SHP77 (cell line): ENCODE measurements around the gene NPSR1.
"Not testable (repeated sequence)": the region's sequence is repeated elsewhere in the genome, so short reads cannot be mapped to it uniquely, and the experiment has no call there.

Experiments
- DNase-seq, 2 experiments: peaks; one replicate each; lab custom pipeline; 2025; lab: John Stamatoyannopoulos, UW

NPSR1 gene

GRCh38 chr7:34837801-34838201 lies 179.8 kb downstream of the NPSR1 start:
- no peak for DNase-seq

- DNase-seq: no peak
Observed at GRCh38 chr7:34838329-34838728, 180.3 kb downstream of the NPSR1 start.

- DNase-seq: no peak
Observed at GRCh38 chr7:34839645-34840044, 181.6 kb downstream of the NPSR1 start.

GRCh38 chr7:34840176-34840785 lies 182.3 kb downstream of the NPSR1 start:
- DNase-seq: no peak

GRCh38 chr7:34841326-34841725 lies 183.3 kb downstream of the NPSR1 start:
- no peak for DNase-seq

- no peak for DNase-seq
Observed at GRCh38 chr7:34842782-34843181, 184.8 kb downstream of the NPSR1 start.

GRCh38 chr7:34844406-34844805 lies 186.4 kb downstream of the NPSR1 start:
- DNase-seq: no peak

GRCh38 chr7:34844936-34845665 lies 187.1 kb downstream of the NPSR1 start:
- no peak for DNase-seq

- peak in 1 of 2 experiments; percentile 27 for DNase-seq
Observed at GRCh38 chr7:34845666-34846361, 187.8 kb downstream of the NPSR1 start.

GRCh38 chr7:34846976-34847375 lies 189.0 kb downstream of the NPSR1 start:
- no peak for DNase-seq

- DNase-seq: no peak
Observed at GRCh38 chr7:34848670-34849069, 190.7 kb downstream of the NPSR1 start.

- DNase-seq: no peak
Observed at GRCh38 chr7:34849163-34849960, 191.3 kb downstream of the NPSR1 start.

- no peak for DNase-seq
Observed at GRCh38 chr7:34849986-34850385, 192.0 kb downstream of the NPSR1 start.

GRCh38 chr7:34850681-34851080 lies 192.7 kb downstream of the NPSR1 start:
- DNase-seq: no peak

GRCh38 chr7:34851431-34851830 lies 193.4 kb downstream of the NPSR1 start:
- DNase-seq: no peak

GRCh38 chr7:34858444-34858843 lies 200.4 kb downstream of the NPSR1 start:
- not testable (repeated sequence) for DNase-seq

- DNase-seq: not testable (repeated sequence)
Observed at GRCh38 chr7:34859281-34859680, 201.3 kb downstream of the NPSR1 start.

GRCh38 chr7:34866222-34866621 lies 208.2 kb downstream of the NPSR1 start:
- not testable (repeated sequence) for DNase-seq

- not testable (repeated sequence) for DNase-seq
Observed at GRCh38 chr7:34867341-34867740, 209.3 kb downstream of the NPSR1 start.

GRCh38 chr7:34868602-34869001 lies 210.6 kb downstream of the NPSR1 start:
- DNase-seq: not testable (repeated sequence)

GRCh38 chr7:34869057-34869456 lies 211.0 kb downstream of the NPSR1 start:
- no peak for DNase-seq

- DNase-seq: not testable (repeated sequence)
Observed at GRCh38 chr7:34870041-34870440, 212.0 kb downstream of the NPSR1 start.
